PC-9 (cell line): Measurements from ENCODE around the gene CATSPER4. TPM values are rescaled to one million over a fixed set of nuclear protein-coding genes. Genes with fewer than 3 reads are reported as not detected.

Experiments used
- BruUV-seq: library from RNA; stranded (reverse); fragments of 400-500 nt; replicated peaks from 2 replicates; lab custom pipeline; 2021; lab: Mats Ljungman, UMichigan
- CTCF ChIA-PET: fragments of 300-600 bp; sonication (Branson Sonifier 250); formaldehyde crosslinking; loops from one replicate; lab custom pipeline; 2022; ENCODE audit warnings: antibody characterized with exemption; lab: Charles Lee
- POLR2A ChIA-PET: fragments of 300-600 bp; sonication (Branson Sonifier 250); formaldehyde crosslinking; loops from one replicate; lab custom pipeline; 2022; ENCODE audit warnings: antibody characterized with exemption; ENCODE audit not compliant: unreplicated experiment; lab: Charles Lee
- DNase-seq, 2 experiments: peaks; one replicate each; pipeline versions ENCODE4 v3.0.0 to v3.0.0-alpha.2; 2015 to 2022; ENCODE audit warnings: mixed read lengths in 1 of 2
- H2AFZ ChIP-seq: fragments of 200-600 bp; sonication (generic); 2 replicates; pipeline ENCODE4 v1.8.1; 2017; ENCODE audit warnings: antibody characterized with exemption
- H3F3A ChIP-seq: fragments of 200-600 bp; sonication (generic); 2 replicates; pipeline ENCODE4 v1.8.1; 2017; ENCODE audit warnings: antibody characterized with exemption, mild to moderate bottlenecking, low read depth; ENCODE audit not compliant: insufficient read depth
- H3K27ac ChIP-seq: fragments of 200-600 bp; sonication (generic); 2 replicates; pipeline ENCODE4 v1.6.1; 2016; ENCODE audit warnings: mixed run types
- H3K27me3 ChIP-seq: fragments of 200-600 bp; sonication (generic); 2 replicates; pipeline ENCODE4 v1.6.1; 2016; ENCODE audit warnings: low read depth, mixed run types; ENCODE audit not compliant: insufficient read depth
- H3K36me3 ChIP-seq: fragments of 200-600 bp; sonication (generic); 2 replicates; pipeline ENCODE4 v1.6.1; 2016; ENCODE audit warnings: low read depth, mixed run types
- H3K4me1 ChIP-seq: fragments of 200-600 bp; sonication (generic); replicated peaks from 2 replicates; pipeline ENCODE4 v1.6.1; 2016; ENCODE audit warnings: mixed run types; ENCODE audit not compliant: insufficient read depth
- H3K4me2 ChIP-seq: fragments of 200-600 bp; sonication (generic); 2 replicates; pipeline ENCODE4 v1.6.1; 2017; ENCODE audit warnings: mixed run types
- H3K4me3 ChIP-seq: fragments of 200-600 bp; sonication (generic); 2 replicates; pipeline ENCODE4 v1.6.1; 2016; ENCODE audit warnings: mixed run types
- H3K79me2 ChIP-seq: fragments of 200-600 bp; sonication (generic); 2 replicates; pipeline ENCODE4 v1.6.1; 2017; ENCODE audit warnings: low read depth, mixed run types
- H3K9me2 ChIP-seq: fragments of 200-600 bp; sonication (generic); 2 replicates; pipeline ENCODE4 v1.8.1; 2017; ENCODE audit warnings: mild to moderate bottlenecking; ENCODE audit not compliant: insufficient read depth
- H3K9me3 ChIP-seq: fragments of 200-600 bp; sonication (generic); 2 replicates; pipeline ENCODE4 v1.8.1; 2016; ENCODE audit warnings: low read depth; ENCODE audit not compliant: insufficient read depth
- H4K20me1 ChIP-seq: fragments of 200-600 bp; sonication (generic); 2 replicates; pipeline ENCODE4 v1.8.1; 2017; ENCODE audit not compliant: insufficient read depth
- EZH2 ChIP-seq: fragments of 200-600 bp; sonication (generic); IDR thresholded peaks from 2 replicates; pipeline ENCODE4 v1.8.0; 2017; ENCODE audit warnings: antibody characterized with exemption, low read depth
- intact Hi-C: fragments of 100-400 bp; cut with micrococcal nuclease; formaldehyde crosslinking; loops from one replicate; pipeline ENCODE4 v1.10.0; 2022; ENCODE audit not compliant: unreplicated experiment
- total RNA-seq: library from RNA; stranded (reverse); gene quantifications from 2 replicates; pipeline ENCODE4 v1.2.3, GENCODE V29; 2021
- TF ChIP-seq, protein P1 (sequence below): fragments of 200-600 bp; sonication (generic); conservative IDR thresholded peaks from 2 replicates; pipeline ENCODE4 v1.6.1; 2017; ENCODE audit warnings: mixed run types, antibody characterized with exemption, mild to moderate bottlenecking, moderate library complexity

The CATSPER4 gene
- total RNA-seq, 1 experiment from 2014 or later: 0.24 TPM

DNA sequence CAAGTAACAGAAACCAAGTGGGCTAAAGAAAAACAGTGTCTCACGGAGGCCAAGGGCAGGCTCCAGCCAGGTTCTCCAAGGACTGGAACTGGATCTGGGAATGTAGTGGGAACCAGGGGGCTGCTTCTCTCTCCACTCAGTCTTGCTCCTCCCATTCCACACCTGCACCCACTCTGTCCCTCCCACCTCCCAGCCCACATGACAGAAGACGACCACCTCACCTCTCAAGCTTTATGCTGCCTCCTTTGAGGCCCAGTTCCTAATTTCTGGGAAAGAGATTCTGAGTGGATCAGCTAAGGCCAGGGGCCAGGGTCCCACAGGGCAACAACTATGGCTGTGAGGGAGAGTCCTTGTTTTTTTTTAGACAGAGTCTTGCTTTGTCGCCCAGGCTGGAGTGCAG is 24.8 kb downstream of the CATSPER4 start:
- Histone ChIP-seq H3F3A (no peaks in the 10 kb centered on the region), H3K9me2 (no peaks in the 10 kb centered on the region), H3K79me2 (no peaks in the 10 kb centered on the region), H3K9me3 (no peaks in the 10 kb centered on the region), H3K4me1 (no peaks in the 10 kb centered on the region), H4K20me1 (no peaks in the 10 kb centered on the region), H2AFZ (no peak overlapping the region), H3K4me2 (no peak overlapping the region), H3K27ac (no peak overlapping the region), H3K27me3 (no peaks in the 10 kb centered on the region), H3K36me3 (no peaks in the 10 kb centered on the region), H3K4me3 (no peak overlapping the region)
- no TSS peak for BruUV-seq
- ChIA-PET POLR2A (no interaction called here), CTCF (no interaction called here)
- intact Hi-C loops: no loop called here
- TF ChIP-seq, protein P1, sequence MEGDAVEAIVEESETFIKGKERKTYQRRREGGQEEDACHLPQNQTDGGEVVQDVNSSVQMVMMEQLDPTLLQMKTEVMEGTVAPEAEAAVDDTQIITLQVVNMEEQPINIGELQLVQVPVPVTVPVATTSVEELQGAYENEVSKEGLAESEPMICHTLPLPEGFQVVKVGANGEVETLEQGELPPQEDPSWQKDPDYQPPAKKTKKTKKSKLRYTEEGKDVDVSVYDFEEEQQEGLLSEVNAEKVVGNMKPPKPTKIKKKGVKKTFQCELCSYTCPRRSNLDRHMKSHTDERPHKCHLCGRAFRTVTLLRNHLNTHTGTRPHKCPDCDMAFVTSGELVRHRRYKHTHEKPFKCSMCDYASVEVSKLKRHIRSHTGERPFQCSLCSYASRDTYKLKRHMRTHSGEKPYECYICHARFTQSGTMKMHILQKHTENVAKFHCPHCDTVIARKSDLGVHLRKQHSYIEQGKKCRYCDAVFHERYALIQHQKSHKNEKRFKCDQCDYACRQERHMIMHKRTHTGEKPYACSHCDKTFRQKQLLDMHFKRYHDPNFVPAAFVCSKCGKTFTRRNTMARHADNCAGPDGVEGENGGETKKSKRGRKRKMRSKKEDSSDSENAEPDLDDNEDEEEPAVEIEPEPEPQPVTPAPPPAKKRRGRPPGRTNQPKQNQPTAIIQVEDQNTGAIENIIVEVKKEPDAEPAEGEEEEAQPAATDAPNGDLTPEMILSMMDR: no peak
- TF ChIP-seq EZH2: no peak
- DNase-seq: no peak

DNA sequence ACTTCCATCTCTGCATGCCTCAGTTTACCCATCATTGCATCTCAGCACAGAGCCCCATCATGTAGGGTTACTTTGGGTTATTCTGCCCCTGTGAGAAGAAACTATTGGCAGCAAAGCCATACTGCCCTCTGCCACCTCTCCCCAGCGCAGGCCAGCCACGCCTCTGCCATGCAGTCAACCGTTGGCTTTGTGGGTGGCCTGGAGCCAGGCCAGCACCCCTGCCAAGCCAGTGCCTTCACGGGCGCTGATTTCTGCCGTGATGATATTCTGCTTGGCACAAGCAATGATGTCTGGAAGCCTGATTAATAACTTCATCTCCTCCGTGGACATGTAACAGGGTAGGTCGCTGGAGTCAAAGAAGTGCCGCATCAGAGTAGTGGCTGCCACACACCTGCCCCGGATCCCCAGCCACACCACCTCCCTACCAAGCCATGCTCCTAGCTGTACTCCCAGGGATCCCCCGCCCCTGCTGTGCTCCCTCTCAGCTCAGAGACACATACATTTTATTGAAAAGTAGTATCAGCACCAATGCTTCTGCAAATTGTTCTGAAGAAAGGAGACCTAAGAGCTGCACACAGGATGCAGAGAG is 28.6 kb downstream of the CATSPER4 start:
- Histone ChIP-seq H3K9me3 (no peaks in the 10 kb centered on the region), H3K36me3 (no peaks in the 10 kb centered on the region), H3K4me2 (no peak overlapping the region), H3K27ac (no peak overlapping the region), H3K4me3 (no peak overlapping the region), H4K20me1 (no peaks in the 10 kb centered on the region), H3F3A (no peaks in the 10 kb centered on the region), H3K27me3 (no peaks in the 10 kb centered on the region), H3K9me2 (no peaks in the 10 kb centered on the region), H3K79me2 (no peaks in the 10 kb centered on the region), H2AFZ (no peak overlapping the region), H3K4me1 (no peaks in the 10 kb centered on the region)
- peak in 1 of 2 experiments; percentile 34 for DNase-seq
- no peak for TF ChIP-seq EZH2
- TF ChIP-seq, protein P1: no peak
- ChIA-PET POLR2A (no interaction called here), CTCF (no interaction called here)
- BruUV-seq: no TSS peak
- intact Hi-C loops: no loop called here

DNA sequence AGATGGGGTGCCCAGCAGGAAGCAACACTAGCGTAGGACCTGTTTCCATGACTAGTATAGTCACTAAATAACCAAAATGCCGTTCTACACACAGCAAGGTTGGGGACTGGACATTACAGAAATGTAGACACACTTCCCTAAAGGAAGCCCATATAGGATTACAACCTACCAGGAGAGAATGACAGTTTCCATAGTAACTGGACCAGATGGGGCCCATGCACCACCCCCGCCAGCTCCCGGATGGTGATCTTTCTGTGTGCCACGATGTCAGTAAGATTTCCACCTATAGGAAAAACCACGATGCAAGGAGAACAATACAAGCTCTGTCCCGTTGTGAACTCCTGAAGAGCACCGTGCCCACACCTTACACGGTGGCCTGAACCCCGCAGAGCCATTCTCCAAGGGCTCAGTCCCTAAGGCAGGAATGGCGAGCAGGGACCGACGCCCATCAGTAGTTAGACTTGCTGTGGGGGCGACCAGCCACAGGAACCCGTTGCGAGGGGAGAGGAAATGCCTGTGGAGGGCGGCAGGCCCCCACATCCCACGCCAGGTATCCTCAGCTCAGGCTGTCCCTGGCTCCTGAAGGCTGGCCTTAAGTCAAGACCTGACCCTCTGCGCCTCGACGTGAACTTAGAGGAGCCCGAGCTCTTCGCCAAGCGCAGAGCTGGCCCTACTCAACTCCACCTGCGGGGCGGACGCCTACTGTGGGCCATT is 30.0 kb downstream of the CATSPER4 start:
- no peaks in the 10 kb centered on the region for H4K20me1 ChIP-seq
- no peak overlapping the region for H3K4me3 ChIP-seq
- H3F3A ChIP-seq: no peaks in the 10 kb centered on the region
- no peak overlapping the region for H3K27ac ChIP-seq
- DNase-seq: no peak
- H3K4me2 ChIP-seq: no peak overlapping the region
- CTCF ChIA-PET: no interaction called here
- no peaks in the 10 kb centered on the region for H3K36me3 ChIP-seq
- no peaks in the 10 kb centered on the region for H3K4me1 ChIP-seq
- intact Hi-C loops: no loop called here
- no peaks in the 10 kb centered on the region for H3K9me3 ChIP-seq
- H3K27me3 ChIP-seq: no peaks in the 10 kb centered on the region
- no TSS peak for BruUV-seq
- POLR2A ChIA-PET: interaction anchor here (0.6 kb wide), 1 partner anchor 82 kb away, joined by 3 read pairs; no protein-coding TSS in a partner anchor
- H2AFZ ChIP-seq: no peak overlapping the region
- TF ChIP-seq, protein P1: no peak
- no peak for TF ChIP-seq EZH2
- H3K9me2 ChIP-seq: no peaks in the 10 kb centered on the region
- H3K79me2 ChIP-seq: no peaks in the 10 kb centered on the region
